Keratinocyte (primary cell): Measurements from ENCODE around the gene PIK3AP1. TPM values are rescaled to one million over a fixed set of nuclear protein-coding genes. Genes with fewer than 3 reads are reported as not detected.

Experiments used
- DNase-seq: peaks from one replicate; pipeline ENCODE4 v3.0.0-alpha.2; 2011; ENCODE audit warnings: low read depth, missing footprints, low spot score
- FAIRE-seq: peaks from 2 replicates; lab custom pipeline; 2011; peaks lifted over from hg19 to GRCh38; lab: Jason Lieb, UNC
- H2AFZ ChIP-seq: 2 replicates; pipeline ENCODE4 v1.6.0; 2012; ENCODE audit warnings: low read length, control low read depth, inconsistent platforms; ENCODE audit not compliant: control insufficient read depth
- H3K27ac ChIP-seq: 2 replicates; pipeline ENCODE4 v1.5.1; 2011; ENCODE audit warnings: low read length; ENCODE audit not compliant: control insufficient read depth, insufficient read depth
- H3K27me3 ChIP-seq: 3 replicates; pipeline ENCODE4 v1.6.0; 2011; ENCODE audit warnings: low read length; ENCODE audit not compliant: control insufficient read depth, insufficient read depth; ENCODE audit errors: extremely low read depth
- H3K36me3 ChIP-seq, 2 experiments: 2 replicates in 1 of 2; 3 replicates in 1 of 2; pipeline ENCODE4 v1.5.1; 2011; ENCODE audit warnings: low read length in 2 of 2, mild to moderate bottlenecking in 1 of 2; ENCODE audit not compliant: control insufficient read depth in 2 of 2, insufficient read depth in 2 of 2; ENCODE audit errors: extremely low read depth in 1 of 2
- H3K4me1 ChIP-seq: 3 replicates; pipeline ENCODE4 v1.5.1; 2011; ENCODE audit warnings: low read length; ENCODE audit not compliant: control insufficient read depth, insufficient read depth; ENCODE audit errors: extremely low read depth
- H3K4me2 ChIP-seq: 3 replicates; pipeline ENCODE4 v1.6.0; 2011; ENCODE audit warnings: low read depth, low read length; ENCODE audit not compliant: control insufficient read depth, insufficient read depth; ENCODE audit errors: extremely low read depth
- H3K4me3 ChIP-seq, 3 experiments: fragments of 200-600 bp in 1 of 3; sonication (generic) in 1 of 3; 2 replicates in 2 of 3; 3 replicates in 1 of 3; pipeline ENCODE4 v1.5.1; 2011 to 2016; ENCODE audit warnings: low read length in 3 of 3, mild to moderate bottlenecking in 3 of 3, control low read depth in 2 of 3, inconsistent platforms in 1 of 3, low read depth in 1 of 3, mixed read lengths in 1 of 3, mixed run types in 1 of 3, moderate library complexity in 1 of 3; ENCODE audit not compliant: control insufficient read depth in 2 of 3, insufficient read depth in 2 of 3; ENCODE audit errors: extremely low read depth in 1 of 3
- H3K79me2 ChIP-seq: 2 replicates; pipeline ENCODE4 v1.6.0; 2012; ENCODE audit warnings: low read length; ENCODE audit not compliant: control insufficient read depth, insufficient read depth
- H3K9ac ChIP-seq: 3 replicates; pipeline ENCODE4 v1.6.0; 2011; ENCODE audit warnings: low read length; ENCODE audit not compliant: control insufficient read depth, insufficient read depth; ENCODE audit errors: extremely low read depth
- H3K9me1 ChIP-seq: 3 replicates; pipeline ENCODE4 v1.6.0; 2011; ENCODE audit warnings: low read length; ENCODE audit not compliant: control insufficient read depth, insufficient read depth; ENCODE audit errors: extremely low read depth
- H3K9me3 ChIP-seq: 2 replicates; pipeline ENCODE4 v1.5.1; 2012; ENCODE audit warnings: low read depth, low read length; ENCODE audit not compliant: control insufficient read depth
- H4K20me1 ChIP-seq: 3 replicates; pipeline ENCODE4 v1.6.0; 2011; ENCODE audit warnings: low read length; ENCODE audit not compliant: control insufficient read depth, insufficient read depth; ENCODE audit errors: extremely low read depth
- EZH2 ChIP-seq: IDR thresholded peaks from one replicate; pipeline ENCODE4 v1.6.1; 2012; ENCODE audit warnings: inconsistent platforms, mild to moderate bottlenecking, low read length, moderate library complexity
- dilution Hi-C: fragments of 300-500 bp; cut with MboI; formaldehyde crosslinking; loops from one replicate; pipeline ENCODE4 v1.7.0; 2020; ENCODE audit warnings: low sequenced_read_pairs; ENCODE audit not compliant: extremely low pct_ligation_motif_present
- polyA plus RNA-seq, 5 experiments: library from polyadenylated mRNA; depleted of rRNA in 3 of 5; stranded (reverse) in 3 of 5; stranded (forward) in 1 of 5; unstranded in 1 of 5; fragments of >200 nt; gene quantifications; 1 replicate in 1 of 5; 2 replicates in 3 of 5; 3 replicates in 1 of 5; pipeline versions ENCODE4 v1.2.1 to v1.2.3, GENCODE V29; 2011 to 2012; ENCODE audit warnings: missing spikeins in 2 of 5, low read depth in 1 of 5, low replicate concordance in 1 of 5
- TF ChIP-seq, protein P1 (sequence below), 3 experiments: IDR thresholded peaks in 1 of 3; conservative IDR thresholded peaks in 1 of 3; optimal IDR thresholded peaks in 1 of 3; 2 replicates in 2 of 3; 3 replicates in 1 of 3; pipeline versions ENCODE3 to v1.5.1; 2011; ENCODE audit warnings: low read length in 3 of 3, mild to moderate bottlenecking in 3 of 3, moderate library complexity in 2 of 3, control low read depth in 1 of 3, inconsistent platforms in 1 of 3; ENCODE audit not compliant: insufficient read depth in 2 of 3; ENCODE audit errors: extremely low read depth in 1 of 3

The PIK3AP1 gene
- polyA plus RNA-seq, 1 donor (not counting 4 experiments of a cell fraction or from before 2014, with no cell fraction given) = not detected

DNA sequence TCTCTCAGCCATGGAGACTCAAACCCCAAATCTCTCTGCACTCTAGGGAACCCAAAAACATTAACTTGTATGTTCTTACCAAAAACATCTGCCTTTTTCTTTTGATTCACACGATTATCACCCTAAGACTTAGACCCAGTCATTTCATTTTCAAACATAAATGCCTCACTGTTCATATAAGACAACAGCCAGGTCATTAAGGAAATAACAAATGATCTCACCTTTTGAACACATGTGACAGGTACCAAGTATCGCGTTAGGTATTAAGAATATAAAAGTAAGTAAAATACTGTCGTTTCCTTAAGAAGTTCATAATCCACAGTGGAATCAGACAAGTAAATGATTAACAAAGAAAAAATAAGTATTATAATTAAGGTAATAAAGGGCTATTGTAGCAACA lies 142.3 kb downstream of the PIK3AP1 start:
- H3K36me3 ChIP-seq = peaks cover 4% of the 10 kb centered on the region in 2 experiments
- H3K9me3 ChIP-seq = no peaks in the 10 kb centered on the region
- H3K4me3 ChIP-seq = no peak overlapping the region
- H2AFZ ChIP-seq = no peak overlapping the region
- dilution Hi-C loops = no loop called here
- no peaks in the 10 kb centered on the region for H3K4me1 ChIP-seq
- H3K27me3 ChIP-seq = no peaks in the 10 kb centered on the region
- DNase-seq (no peak), FAIRE-seq (no peak)
- H3K27ac ChIP-seq = no peak overlapping the region
- no peaks in the 10 kb centered on the region for H3K9me1 ChIP-seq
- H3K4me2 ChIP-seq = no peak overlapping the region
- H3K79me2 ChIP-seq = peaks cover 97% of the 10 kb centered on the region
- H4K20me1 ChIP-seq = peaks cover 16% of the 10 kb centered on the region
- TF ChIP-seq, protein P1, sequence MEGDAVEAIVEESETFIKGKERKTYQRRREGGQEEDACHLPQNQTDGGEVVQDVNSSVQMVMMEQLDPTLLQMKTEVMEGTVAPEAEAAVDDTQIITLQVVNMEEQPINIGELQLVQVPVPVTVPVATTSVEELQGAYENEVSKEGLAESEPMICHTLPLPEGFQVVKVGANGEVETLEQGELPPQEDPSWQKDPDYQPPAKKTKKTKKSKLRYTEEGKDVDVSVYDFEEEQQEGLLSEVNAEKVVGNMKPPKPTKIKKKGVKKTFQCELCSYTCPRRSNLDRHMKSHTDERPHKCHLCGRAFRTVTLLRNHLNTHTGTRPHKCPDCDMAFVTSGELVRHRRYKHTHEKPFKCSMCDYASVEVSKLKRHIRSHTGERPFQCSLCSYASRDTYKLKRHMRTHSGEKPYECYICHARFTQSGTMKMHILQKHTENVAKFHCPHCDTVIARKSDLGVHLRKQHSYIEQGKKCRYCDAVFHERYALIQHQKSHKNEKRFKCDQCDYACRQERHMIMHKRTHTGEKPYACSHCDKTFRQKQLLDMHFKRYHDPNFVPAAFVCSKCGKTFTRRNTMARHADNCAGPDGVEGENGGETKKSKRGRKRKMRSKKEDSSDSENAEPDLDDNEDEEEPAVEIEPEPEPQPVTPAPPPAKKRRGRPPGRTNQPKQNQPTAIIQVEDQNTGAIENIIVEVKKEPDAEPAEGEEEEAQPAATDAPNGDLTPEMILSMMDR (optimal IDR thresholded peaks at IDR 0.05 in 1 of 3, IDR thresholded peaks at IDR 0.05 in 1 of 3, conservative IDR thresholded peaks at IDR 0.05 in 1 of 3; ENCODE audit: extremely low read depth in 1 of 3, insufficient read depth in 2 of 3, low read length in 3 of 3) = no peak
- TF ChIP-seq EZH2 = no peak
- H3K9ac ChIP-seq = no peak overlapping the region

DNA sequence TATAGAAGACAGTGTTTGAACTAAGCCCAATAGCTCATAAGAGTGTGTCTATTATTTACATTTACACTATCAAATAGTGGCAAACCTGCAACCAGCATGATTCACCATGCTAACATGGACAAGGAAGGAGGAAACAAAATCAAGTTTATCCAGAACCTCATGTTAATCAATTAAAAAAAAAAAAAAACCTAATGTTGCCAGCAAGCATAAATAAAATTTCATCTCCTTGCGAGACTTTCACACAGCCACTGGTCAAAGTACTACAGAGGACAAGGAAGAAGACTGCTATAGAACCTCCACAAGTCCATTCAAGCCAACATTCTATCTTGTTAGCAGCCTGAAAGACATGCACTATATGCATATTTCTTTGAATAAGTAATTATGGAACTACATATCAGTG lies 143.2 kb downstream of the PIK3AP1 start:
- Histone ChIP-seq H3K27ac (no peak overlapping the region), H4K20me1 (peaks cover 13% of the 10 kb centered on the region), H3K4me3 (no peak overlapping the region), H3K27me3 (no peaks in the 10 kb centered on the region), H3K36me3 (peaks cover 4% of the 10 kb centered on the region in 2 experiments), H3K4me2 (no peak overlapping the region), H3K9ac (no peak overlapping the region), H2AFZ (no peak overlapping the region), H3K79me2 (peaks cover 96% of the 10 kb centered on the region), H3K4me1 (no peaks in the 10 kb centered on the region), H3K9me3 (no peaks in the 10 kb centered on the region), H3K9me1 (no peaks in the 10 kb centered on the region)
- FAIRE-seq (no peak), DNase-seq (no peak)
- TF ChIP-seq, protein P1 (optimal IDR thresholded peaks at IDR 0.05 in 1 of 3, IDR thresholded peaks at IDR 0.05 in 1 of 3, conservative IDR thresholded peaks at IDR 0.05 in 1 of 3; ENCODE audit: extremely low read depth in 1 of 3, insufficient read depth in 2 of 3, low read length in 3 of 3) = no peak
- no peak for TF ChIP-seq EZH2
- dilution Hi-C loops = no loop called here
